Measurements from ENCODE around the gene FSTL3. TPM values are rescaled to one million over a fixed set of nuclear protein-coding genes. Genes with fewer than 3 reads are reported as not detected.

FSTL3 gene
- total and polyA plus RNA-seq, 4 donors: 40.6 to 134 (median 98.1) TPM

DNA sequence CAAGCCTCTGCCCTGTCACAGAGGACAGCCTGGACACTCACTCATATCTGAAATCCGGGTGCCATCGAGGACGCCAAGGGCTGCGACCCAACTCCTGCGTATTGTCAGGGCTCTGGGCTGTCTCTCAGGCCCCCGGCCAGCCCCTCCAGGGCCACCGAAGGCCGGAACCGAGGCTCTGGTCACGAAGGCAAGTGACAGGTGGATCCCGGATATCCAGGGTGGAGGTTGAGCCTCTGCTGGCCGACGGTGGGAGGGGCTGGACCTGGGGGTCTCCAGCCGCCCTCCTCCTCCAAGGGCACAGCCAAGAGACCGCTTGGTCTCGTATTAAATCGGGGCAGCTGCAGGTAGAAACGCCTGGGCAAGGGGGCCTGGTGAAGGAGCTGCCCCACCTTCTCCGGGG lies 18.6 kb upstream of the FSTL3 start:
- Histone ChIP-seq H3K36me3 (ENCODE audit: control insufficient read depth in 1 of 2, insufficient read depth in 2 of 2, low read length in 1 of 2) (no peaks in the 10 kb centered on the region), H3K9me3 (ENCODE audit: control insufficient read depth, low read length) (no peaks in the 10 kb centered on the region), H3K4me3 (ENCODE audit: low read length in 2 of 2) (no peak overlapping the region), H3K27ac (ENCODE audit: low read depth in 1 of 2, low read length in 2 of 2) (no peak overlapping the region), H3K4me1 (ENCODE audit: control insufficient read depth in 1 of 2, insufficient read depth in 2 of 2, low read length in 2 of 2) (no peaks in the 10 kb centered on the region), H3K27me3 (ENCODE audit: control insufficient read depth in 1 of 2, insufficient read depth in 2 of 2, low read length in 1 of 2) (no peaks in the 10 kb centered on the region)
- 84% methylated on average over 19 of the region's 19 CpGs for WGBS, 2 donors
- intact Hi-C loops (cut with DNase I): no loop called here
- ATAC-seq (ENCODE audit: low FRiP score) (no peak), DNase-seq (no peak)

DNA sequence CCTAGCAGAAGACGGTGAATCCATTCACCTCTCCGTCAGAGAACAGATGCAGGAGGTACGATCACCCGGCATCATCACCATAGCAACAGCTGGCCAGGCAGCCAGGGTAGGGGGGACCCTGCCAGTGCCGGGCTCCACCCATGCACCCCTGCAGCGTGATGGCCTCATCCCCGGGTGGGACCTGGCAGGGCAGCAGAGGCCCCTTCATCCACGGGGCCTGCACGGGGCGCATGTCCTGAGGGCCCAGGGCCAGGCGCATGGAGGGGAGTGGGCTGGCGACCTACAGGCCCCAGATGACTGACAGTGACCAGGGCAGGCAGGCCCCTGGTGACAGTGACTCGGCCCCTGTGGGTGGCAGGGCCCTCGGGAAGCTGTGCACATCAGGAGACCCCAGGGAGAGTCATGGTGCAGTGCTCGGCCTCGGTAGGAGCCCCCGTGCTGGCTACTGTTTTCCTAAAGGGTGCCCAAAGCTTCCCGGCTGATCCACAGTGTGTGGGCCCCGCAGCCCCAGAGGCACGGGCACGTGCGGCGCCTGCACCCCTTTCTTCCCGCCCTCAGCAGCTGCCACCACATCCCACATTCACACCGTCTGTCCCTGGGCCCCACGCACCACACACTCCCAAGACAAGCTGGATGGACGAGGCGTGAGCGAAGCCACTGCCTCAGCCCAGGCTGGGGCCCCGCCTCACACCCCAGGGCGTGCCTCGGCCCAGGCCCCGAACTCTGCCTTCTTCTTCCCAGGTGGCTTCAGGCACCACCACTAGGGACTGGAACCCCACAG lies 17.9 kb upstream of the FSTL3 start:
- Histone ChIP-seq H3K4me3 (ENCODE audit: low read length in 2 of 2) (no peak overlapping the region), H3K36me3 (ENCODE audit: control insufficient read depth in 1 of 2, insufficient read depth in 2 of 2, low read length in 1 of 2) (no peaks in the 10 kb centered on the region), H3K27me3 (ENCODE audit: control insufficient read depth in 1 of 2, insufficient read depth in 2 of 2, low read length in 1 of 2) (no peaks in the 10 kb centered on the region), H3K27ac (ENCODE audit: low read depth in 1 of 2, low read length in 2 of 2) (no peak overlapping the region), H3K9me3 (ENCODE audit: control insufficient read depth, low read length) (no peaks in the 10 kb centered on the region), H3K4me1 (ENCODE audit: control insufficient read depth in 1 of 2, insufficient read depth in 2 of 2, low read length in 2 of 2) (no peaks in the 10 kb centered on the region)
- 77 to 79% methylated on average over 33 of the region's 33 CpGs for WGBS, 2 donors
- intact Hi-C loops (cut with DNase I): no loop called here
- ATAC-seq (ENCODE audit: low FRiP score) (no peak), DNase-seq (no peak)

- H3K4me3 ChIP-seq (ENCODE audit: low read length in 2 of 2): no peak overlapping the region
- ATAC-seq (ENCODE audit: low FRiP score) (no peak), DNase-seq (no peak)
- H3K27ac ChIP-seq (ENCODE audit: low read depth in 1 of 2, low read length in 2 of 2): no peak overlapping the region
- 78% methylated on average over 48 to 50 of the region's 50 CpGs for WGBS, 2 donors
- H3K27me3 ChIP-seq (ENCODE audit: control insufficient read depth in 1 of 2, insufficient read depth in 2 of 2, low read length in 1 of 2): no peaks in the 10 kb centered on the region
- intact Hi-C loops (cut with DNase I): no loop called here
- no peaks in the 10 kb centered on the region for H3K9me3 ChIP-seq (ENCODE audit: control insufficient read depth, low read length)
- no peaks in the 10 kb centered on the region for H3K4me1 ChIP-seq (ENCODE audit: control insufficient read depth in 1 of 2, insufficient read depth in 2 of 2, low read length in 2 of 2)
- no peaks in the 10 kb centered on the region for H3K36me3 ChIP-seq (ENCODE audit: control insufficient read depth in 1 of 2, insufficient read depth in 2 of 2, low read length in 1 of 2)
Observed at GRCh38 chr19:658916-659839, 17.0 kb upstream of the FSTL3 start.

DNA sequence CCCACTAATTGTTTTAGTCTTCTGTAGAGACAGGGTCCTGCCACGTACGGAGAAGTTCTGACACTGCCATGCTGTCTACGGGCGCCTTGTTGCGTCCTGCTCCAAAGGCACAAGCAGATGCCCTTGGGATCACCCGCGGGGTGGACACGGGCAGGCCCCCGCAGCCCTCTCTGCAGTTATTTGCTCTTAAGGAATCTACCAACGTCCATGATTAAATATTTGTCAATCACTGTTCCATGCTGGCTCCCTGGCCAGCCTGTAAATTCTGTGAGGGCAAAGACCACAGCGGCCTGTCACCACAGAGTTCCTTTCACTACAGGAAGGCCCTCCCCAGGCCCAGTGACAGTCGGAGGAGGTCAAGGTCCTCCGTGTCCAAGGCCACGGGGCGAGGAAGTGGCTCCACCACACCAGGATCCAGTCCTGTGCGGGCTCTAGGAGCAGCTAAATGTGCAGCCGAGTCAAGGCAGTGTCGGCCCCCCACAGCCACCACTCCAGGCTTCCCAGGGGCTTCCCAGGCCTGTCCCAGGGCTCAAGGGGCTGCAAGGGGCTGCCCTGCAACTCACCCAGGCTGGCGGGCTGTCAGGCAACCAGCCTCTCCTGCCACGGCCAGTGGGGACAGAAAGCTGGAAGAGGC lies 15.3 kb upstream of the FSTL3 start:
- Histone ChIP-seq H3K27ac (ENCODE audit: low read depth in 1 of 2, low read length in 2 of 2) (no peak overlapping the region), H3K27me3 (ENCODE audit: control insufficient read depth in 1 of 2, insufficient read depth in 2 of 2, low read length in 1 of 2) (no peaks in the 10 kb centered on the region), H3K9me3 (ENCODE audit: control insufficient read depth, low read length) (no peaks in the 10 kb centered on the region), H3K4me3 (ENCODE audit: low read length in 2 of 2) (no peak overlapping the region), H3K4me1 (ENCODE audit: control insufficient read depth in 1 of 2, insufficient read depth in 2 of 2, low read length in 2 of 2) (no peaks in the 10 kb centered on the region), H3K36me3 (ENCODE audit: control insufficient read depth in 1 of 2, insufficient read depth in 2 of 2, low read length in 1 of 2) (no peaks in the 10 kb centered on the region)
- WGBS, 2 donors: 63 to 65% methylated on average over 20 of the region's 20 CpGs
- no peak for DNase-seq
- ATAC-seq (ENCODE audit: low FRiP score): no peak
- intact Hi-C loops (cut with DNase I): loop anchor here in 1 of 2 donors (5.0 to 10.0 kb wide), 2 partner anchors 136 to 264 kb away; partner anchors contain the start of genes ARID3A and PTBP1

GRCh38 chr19:661427-662196 lies 14.6 kb upstream of the FSTL3 start:
- Histone ChIP-seq H3K36me3 (ENCODE audit: control insufficient read depth in 1 of 2, insufficient read depth in 2 of 2, low read length in 1 of 2) (no peaks in the 10 kb centered on the region), H3K9me3 (ENCODE audit: control insufficient read depth, low read length) (no peaks in the 10 kb centered on the region), H3K27ac (ENCODE audit: low read depth in 1 of 2, low read length in 2 of 2) (no peak overlapping the region), H3K4me3 (ENCODE audit: low read length in 2 of 2) (no peak overlapping the region), H3K27me3 (ENCODE audit: control insufficient read depth in 1 of 2, insufficient read depth in 2 of 2, low read length in 1 of 2) (no peaks in the 10 kb centered on the region), H3K4me1 (ENCODE audit: control insufficient read depth in 1 of 2, insufficient read depth in 2 of 2, low read length in 2 of 2) (no peaks in the 10 kb centered on the region)
- WGBS, 2 donors: 30 to 33% methylated on average over 31 of the region's 31 CpGs
- ATAC-seq (ENCODE audit: low FRiP score) (no peak), DNase-seq (no peak)
- intact Hi-C loops (cut with DNase I): loop anchor here in 1 of 2 donors (2.0 to 10.0 kb wide), 3 partner anchors 19 to 263 kb away; partner anchors contain the start of genes ARID3A and PTBP1

GRCh38 chr19:662207-662961 lies 13.8 kb upstream of the FSTL3 start:
- intact Hi-C loops (cut with DNase I): loop anchor here in 1 of 2 donors (2.0 to 10.0 kb wide), 3 partner anchors 18 to 262 kb away; partner anchors contain the start of genes ARID3A and PTBP1
- no peak overlapping the region for H3K27ac ChIP-seq (ENCODE audit: low read depth in 1 of 2, low read length in 2 of 2)
- H3K4me3 ChIP-seq (ENCODE audit: low read length in 2 of 2): peak overlapping the region; percentile 36 to 94
- H3K36me3 ChIP-seq (ENCODE audit: control insufficient read depth in 1 of 2, insufficient read depth in 2 of 2, low read length in 1 of 2): no peaks in the 10 kb centered on the region
- no peaks in the 10 kb centered on the region for H3K9me3 ChIP-seq (ENCODE audit: control insufficient read depth, low read length)
- WGBS, 2 donors: 0% methylated on average over 54 to 81 of the region's 81 CpGs
- DNase-seq (no peak), ATAC-seq (ENCODE audit: low FRiP score) (no peak)
- no peaks in the 10 kb centered on the region for H3K4me1 ChIP-seq (ENCODE audit: control insufficient read depth in 1 of 2, insufficient read depth in 2 of 2, low read length in 2 of 2)
- no peaks in the 10 kb centered on the region for H3K27me3 ChIP-seq (ENCODE audit: control insufficient read depth in 1 of 2, insufficient read depth in 2 of 2, low read length in 1 of 2)

GRCh38 chr19:662962-663681 lies 13.1 kb upstream of the FSTL3 start, which contains the start of gene RNF126:
RNF126 (minus strand) TSS chr19:663214; CDS start chr19:663121, 93 bp downstream.
- ATAC-seq (ENCODE audit: low FRiP score) (peak; percentile 90), DNase-seq (peak; percentile 94 to 98)
- 1 to 2% methylated on average over 60 to 97 of the region's 97 CpGs for WGBS, 2 donors
- Histone ChIP-seq H3K9me3 (ENCODE audit: control insufficient read depth, low read length) (no peaks in the 10 kb centered on the region), H3K4me1 (ENCODE audit: control insufficient read depth in 1 of 2, insufficient read depth in 2 of 2, low read length in 2 of 2) (no peaks in the 10 kb centered on the region), H3K27ac (ENCODE audit: low read depth in 1 of 2, low read length in 2 of 2) (peak within 1 kb of the TSS in 1 of 2 donors; percentile 65), H3K27me3 (ENCODE audit: control insufficient read depth in 1 of 2, insufficient read depth in 2 of 2, low read length in 1 of 2) (no peaks in the 10 kb centered on the region), H3K36me3 (ENCODE audit: control insufficient read depth in 1 of 2, insufficient read depth in 2 of 2, low read length in 1 of 2) (no peaks in the 10 kb centered on the region), H3K4me3 (ENCODE audit: low read length in 2 of 2) (peak within 1 kb of the TSS; percentile 36 to 94)
- intact Hi-C loops (cut with DNase I): loop anchor here in 1 of 2 donors (2.0 to 10.0 kb wide), 3 partner anchors 18 to 262 kb away; partner anchors contain the start of genes ARID3A and PTBP1

All from aorta (tissue), 5 donors.